H54 (cell line): ENCODE data around the gene HSPG2.
"Not testable (repeated sequence)": the region's sequence is repeated elsewhere in the genome, so short reads cannot be mapped to it uniquely, and the experiment has no call there.

Source experiments
- DNase-seq: peaks from one replicate; pipeline ENCODE4 v3.0.0; 2011; ENCODE audit warnings: low spot score, mixed read lengths; ENCODE audit not compliant: insufficient read length
- FAIRE-seq: peaks from 3 replicates; lab custom pipeline; 2011; peaks lifted over from hg19 to GRCh38; lab: Jason Lieb, UNC
- POLR2A ChIP-seq: IDR thresholded peaks from 2 replicates; pipeline ENCODE4 v1.6.1; 2011; ENCODE audit warnings: low read depth, mild to moderate bottlenecking, low read length

HSPG2 gene

DNA sequence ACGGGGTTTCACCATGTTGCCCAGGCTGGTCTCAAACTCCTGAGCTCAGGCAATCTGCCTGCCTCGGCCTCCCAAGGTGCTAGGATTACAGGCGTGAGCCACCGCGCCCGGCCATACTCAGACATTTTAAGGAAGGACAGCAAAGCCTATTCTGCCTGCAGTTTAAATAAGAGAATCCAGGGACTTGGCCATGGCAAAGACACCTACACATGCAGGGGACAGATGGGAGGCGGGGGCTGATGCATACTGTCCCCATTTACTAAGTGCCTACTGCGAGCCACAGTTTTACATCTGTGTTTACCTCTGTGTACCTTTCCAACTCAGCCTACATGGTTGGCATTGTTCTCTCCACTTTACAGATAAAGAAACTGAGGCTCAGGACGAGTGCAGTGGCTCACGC, 99.6 kb downstream of the HSPG2 start:
- DNase-seq (no peak), FAIRE-seq (no peak)
- TF ChIP-seq POLR2A: no peak

DNA sequence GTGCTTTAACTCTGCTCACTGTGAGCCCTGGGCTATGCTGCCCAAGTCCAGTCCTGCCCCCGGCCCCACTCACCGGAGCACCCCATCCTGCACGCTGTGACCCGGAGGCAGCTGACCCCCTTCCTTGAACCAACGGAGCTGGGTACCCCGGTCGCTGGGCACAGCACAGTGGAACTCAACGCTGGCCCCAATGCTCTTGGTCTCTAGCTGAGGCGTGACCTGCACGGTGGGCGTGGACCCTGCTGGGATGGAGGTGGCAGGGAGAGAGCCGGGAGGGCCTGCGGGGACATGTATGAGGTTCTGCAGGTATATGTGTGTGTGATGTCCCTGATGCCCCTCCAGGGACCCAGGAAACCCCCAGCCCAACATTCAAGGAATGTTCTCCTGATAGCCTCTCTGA, 100.4 kb downstream of the HSPG2 start:
- FAIRE-seq (no peak), DNase-seq (no peak)
- TF ChIP-seq POLR2A: no peak

DNA sequence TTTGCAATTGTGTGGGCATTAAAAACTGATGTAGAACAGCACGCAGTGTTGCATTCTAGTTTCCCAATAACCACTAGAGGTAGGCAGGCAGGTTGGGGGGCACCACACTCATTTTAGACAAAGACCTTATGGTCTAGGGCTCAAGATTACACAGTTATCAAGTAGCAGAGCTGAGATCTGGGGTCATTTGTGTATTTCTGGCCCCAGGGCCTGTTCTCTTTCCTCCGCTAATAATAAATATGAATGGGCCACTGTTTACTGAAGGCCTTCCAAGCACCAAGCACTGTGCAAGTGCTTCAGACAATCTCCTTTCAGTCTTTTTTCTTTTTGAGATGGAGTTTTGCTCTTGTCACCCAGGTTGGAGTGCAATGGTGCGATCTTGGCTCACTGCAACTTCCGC, 101.1 kb downstream of the HSPG2 start:
- TF ChIP-seq POLR2A: no peak
- FAIRE-seq: no peak
- no peak for DNase-seq

DNA sequence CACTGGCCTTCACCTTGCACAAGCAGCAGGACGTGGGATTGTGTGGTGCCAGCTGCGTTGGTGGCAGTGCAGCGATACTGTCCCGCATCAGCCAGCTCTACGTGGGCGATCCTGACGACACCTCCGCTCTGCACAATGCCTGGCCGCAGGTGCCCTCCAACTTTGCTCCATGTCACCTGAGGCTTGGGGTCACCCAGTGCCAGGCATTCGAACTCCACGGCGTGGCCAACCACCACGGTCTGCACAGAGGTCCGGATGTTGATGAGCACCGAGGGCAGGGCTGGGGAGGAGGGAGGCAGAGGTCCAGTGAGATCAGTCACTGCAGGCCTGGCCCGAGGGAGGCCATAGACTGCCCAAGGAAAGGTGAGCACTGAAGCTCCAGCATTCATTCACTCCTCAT, 102.4 kb downstream of the HSPG2 start:
- TF ChIP-seq POLR2A: no peak
- no peak for FAIRE-seq
- no peak for DNase-seq

DNA sequence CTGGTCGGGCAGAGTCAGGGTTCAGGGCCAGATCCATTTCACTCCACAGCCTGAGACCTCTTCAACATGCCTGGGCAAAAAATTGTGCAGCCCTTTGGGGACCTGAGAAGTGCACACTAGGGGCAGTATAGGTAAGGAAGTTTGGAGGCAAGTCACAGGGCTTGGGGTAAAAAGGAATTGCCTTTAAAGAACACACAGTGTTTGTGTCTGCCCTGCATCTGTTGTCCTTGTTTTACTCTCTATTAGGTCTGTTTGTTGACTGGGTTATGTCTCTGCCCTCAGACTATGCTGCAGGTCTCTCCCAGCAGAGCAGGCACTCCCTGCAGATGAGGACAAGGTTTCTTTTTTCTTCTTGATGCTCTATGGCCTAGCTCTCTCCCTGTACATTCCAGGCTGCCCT, 103.0 kb downstream of the HSPG2 start:
- no peak for TF ChIP-seq POLR2A
- DNase-seq (no peak), FAIRE-seq (no peak)

DNA sequence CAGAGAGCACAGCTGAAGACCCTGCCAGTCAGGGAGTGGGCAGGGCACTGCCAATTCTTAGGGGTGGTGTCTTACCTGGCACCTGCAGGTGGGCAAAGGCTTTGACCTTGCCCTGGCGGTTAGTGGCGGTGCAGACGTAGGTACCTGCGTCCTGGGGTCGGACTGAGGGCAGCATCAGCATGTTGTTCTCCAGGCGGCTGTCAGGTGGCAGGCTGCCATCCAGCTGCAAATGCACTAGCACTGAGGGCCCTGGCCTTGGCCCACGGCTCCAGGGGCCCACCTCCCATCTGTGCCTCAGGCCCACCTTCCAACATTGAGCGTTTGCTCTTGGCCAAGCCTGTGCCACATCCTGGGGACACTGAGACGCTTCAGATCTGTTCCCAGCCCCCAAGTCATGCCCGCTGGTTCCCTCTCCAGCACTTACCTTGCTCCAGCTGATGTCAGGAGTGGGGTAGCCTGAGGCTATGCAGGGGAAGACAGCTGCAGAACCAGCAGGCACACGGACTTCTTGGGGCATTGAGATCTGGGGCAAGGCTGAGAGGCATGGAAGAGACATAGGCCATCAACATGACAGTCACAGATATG, 103.6 kb downstream of the HSPG2 start:
- DNase-seq: no peak
- FAIRE-seq: no peak
- no peak for TF ChIP-seq POLR2A

DNA sequence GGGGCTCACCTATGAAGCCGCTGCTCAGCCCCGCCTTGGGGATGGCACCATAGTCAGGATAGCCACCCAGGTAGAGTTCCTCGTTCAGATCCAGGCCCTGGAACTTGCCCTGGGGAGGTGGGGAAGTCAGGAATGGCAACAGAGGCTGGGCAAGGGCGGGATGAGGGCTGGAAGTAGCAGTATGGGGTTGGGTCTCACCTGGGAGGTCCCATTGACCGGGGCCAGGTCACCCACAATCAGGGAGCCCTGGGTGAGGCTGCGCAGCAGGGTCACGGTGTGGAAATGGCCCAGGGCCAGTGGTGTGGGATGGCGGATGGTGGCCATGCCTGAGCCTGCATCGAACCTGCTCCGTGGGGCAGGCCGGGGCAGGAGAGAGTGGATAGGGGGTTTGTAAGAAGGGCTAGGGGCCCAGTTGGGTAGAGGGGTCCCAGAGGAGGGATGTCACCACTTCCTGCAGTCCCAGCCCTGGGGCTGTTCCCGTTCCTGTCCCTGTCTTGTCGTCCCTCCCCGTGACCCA, 105.6 kb downstream of the HSPG2 start:
- no peak for DNase-seq
- FAIRE-seq: no peak
- no peak for TF ChIP-seq POLR2A

DNA sequence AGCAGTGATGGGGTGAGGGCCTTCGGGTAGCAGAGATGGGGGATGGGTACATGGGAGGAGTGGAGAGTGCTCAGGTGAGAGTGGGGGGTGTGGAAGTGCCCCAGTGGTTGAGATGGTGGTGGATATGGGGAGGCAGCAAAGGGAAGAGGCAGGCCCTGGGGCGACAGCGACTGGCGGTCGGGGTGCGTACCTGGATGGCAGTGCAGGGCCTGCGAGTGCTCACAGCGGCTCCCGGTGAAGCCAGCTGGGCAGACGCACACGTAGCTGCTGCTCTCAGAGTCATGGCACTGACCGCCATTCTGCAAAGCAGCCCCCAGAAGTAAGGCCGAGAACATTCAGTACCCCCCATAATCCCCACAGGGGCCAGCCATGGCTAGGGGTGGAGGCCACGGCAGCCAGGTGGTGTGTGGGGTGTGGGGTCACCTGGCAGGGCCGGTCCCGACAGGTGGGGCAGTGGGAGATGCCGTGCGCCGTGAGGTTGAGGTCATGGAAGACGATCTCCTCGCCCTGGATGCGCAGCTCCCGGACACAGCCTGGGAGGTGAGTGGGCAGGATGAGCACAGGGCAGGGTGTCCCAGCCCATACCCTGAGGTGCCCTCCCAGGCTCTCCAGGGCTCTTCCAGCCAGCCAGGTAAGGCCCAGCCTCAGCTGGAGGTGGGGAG, 106.2 kb downstream of the HSPG2 start:
- DNase-seq (no peak), FAIRE-seq (no peak)
- TF ChIP-seq POLR2A: no peak

DNA sequence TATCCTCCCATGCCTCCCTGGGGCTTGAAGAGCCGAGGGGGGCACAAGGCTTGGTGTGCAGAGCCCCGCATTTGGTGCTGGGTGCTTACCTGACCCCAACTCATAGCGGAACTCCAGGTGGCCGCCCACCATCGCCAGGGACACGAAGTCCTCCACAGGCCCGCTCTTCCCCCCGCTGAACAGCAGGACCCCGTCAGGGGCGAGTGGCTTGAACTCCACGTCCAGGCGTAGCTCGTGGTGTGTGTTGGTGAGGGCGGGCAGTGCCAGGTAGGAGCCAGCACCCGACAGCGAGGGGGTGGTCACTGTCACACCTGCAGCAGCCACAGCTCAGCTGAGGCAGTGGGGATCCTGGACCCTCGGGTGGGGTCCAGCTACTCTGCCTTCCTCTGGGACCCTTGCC, 107.8 kb downstream of the HSPG2 start:
- DNase-seq: no peak
- TF ChIP-seq POLR2A: no peak
- FAIRE-seq: no peak

DNA sequence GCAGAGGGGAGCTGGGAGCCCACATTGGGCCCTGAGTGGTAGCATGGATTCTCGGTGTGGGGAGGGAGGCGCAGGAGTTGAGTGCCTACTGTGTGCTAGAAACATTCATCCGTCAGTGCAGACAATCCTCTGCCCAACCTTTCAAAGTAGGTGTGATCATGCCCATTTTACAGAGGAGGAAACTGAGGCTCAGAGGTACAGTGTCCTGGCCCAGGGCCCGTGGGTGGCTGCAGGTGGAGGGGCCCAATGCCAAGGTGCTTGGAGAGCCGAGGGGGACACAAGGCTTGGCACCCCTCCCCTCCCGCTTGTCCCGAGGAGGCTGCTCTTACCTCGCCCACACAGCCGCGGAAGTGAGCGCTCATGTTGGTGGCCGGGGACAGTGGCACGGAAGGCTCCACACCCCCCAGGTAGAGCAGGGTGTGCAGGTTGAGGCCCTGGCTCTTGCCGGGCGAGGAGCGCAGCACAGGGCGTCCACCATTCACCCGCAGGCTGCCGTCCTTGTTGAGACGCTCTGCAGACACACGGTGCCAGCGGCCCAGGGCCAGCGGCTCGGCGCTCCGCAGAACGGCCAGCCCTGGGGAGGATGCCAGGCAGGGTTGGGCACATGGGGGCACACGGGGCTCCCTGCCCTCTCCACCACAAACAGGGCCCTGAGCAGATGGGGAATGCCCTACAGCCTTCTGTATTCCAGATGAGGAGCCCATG, 108.5 kb downstream of the HSPG2 start:
- no peak for TF ChIP-seq POLR2A
- no peak for FAIRE-seq
- no peak for DNase-seq

DNA sequence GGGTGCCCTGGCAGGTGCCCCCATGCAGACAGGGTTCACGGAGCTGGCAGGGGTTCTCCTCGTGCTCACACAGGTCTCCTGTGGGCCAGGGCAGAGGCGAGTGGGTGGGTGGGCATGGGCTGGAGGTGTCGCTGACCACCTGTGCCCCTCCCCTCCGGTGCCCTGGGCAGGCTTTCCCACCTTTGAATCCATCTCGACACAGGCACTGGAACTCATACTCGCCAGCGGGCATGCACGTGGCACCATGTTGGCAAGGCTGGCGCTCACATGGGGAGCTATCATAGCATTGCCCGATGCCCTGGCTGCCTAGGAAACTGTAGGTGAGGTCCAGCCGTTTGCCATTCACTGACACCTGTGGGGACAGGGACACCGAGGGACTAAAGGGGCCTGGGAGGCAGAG, 109.0 kb downstream of the HSPG2 start:
- FAIRE-seq: no peak
- no peak for DNase-seq

DNA sequence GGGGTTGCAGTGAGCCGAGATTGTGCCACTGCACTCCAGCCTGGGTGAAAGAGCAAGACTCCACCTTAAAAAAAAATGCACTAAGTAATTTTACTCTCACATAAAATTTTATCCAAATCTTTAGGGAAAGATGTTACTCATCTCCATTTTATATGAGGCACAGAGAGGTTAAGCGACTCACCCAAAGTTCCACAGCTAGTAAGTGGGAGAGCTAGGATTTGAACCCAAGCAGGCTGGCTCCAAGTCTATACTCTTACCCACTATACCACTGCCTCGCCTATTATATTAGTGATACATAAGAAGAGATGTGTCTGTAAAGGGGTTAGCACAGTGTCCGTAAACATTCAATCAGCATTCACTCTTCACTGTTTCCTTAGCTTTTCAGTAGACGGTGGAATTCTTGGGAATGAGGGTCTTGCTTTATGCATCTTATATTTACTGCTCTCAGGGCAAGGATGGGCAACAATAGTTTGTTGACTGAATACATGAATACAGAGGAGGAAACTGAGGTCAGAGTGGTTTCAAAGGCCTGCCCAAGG, 109.9 kb downstream of the HSPG2 start:
- TF ChIP-seq POLR2A: no peak
- FAIRE-seq: no peak
- DNase-seq: no peak

More for the DNA sequence above, 109.0 kb downstream of the HSPG2 start:
- no peak for TF ChIP-seq POLR2A

DNA sequence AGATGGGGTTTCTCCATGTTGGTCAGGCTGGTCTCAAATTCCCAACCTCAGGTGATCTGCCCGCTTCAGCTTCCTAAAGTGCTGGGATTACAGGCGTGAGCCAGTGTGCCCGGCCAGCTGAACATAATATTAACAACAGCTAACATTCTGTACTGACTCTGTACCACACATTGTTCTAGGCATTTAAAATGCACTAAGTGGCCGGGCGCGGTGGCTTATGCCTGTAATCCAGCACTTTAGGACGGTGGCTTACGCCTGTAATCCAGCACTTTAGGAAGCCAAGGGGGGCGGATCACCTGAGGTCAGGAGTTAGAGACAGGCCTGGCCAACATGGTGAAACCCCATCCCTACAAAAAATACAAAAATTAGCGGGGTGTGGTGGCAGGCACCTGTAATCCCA, 110.4 kb downstream of the HSPG2 start:
- DNase-seq, FAIRE-seq: not testable (repeated sequence)

DNA sequence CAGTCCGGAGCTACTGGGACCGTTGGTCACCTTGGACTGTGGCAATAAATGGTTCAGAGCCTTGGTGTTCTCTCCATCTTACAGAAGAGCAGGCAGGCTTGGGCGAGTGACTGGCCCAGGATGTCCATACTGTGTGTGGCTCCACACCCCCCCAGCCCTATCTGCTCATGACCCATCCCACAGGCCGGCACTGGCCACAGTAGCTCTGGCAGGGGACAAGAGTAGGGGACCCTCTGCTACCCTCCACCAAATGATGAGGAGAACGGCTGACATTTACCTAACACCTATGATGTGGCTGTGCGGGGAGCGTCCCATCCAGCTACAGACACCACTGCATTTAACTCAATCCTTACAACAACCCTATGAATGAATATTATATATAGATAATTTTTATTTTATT, 111.7 kb downstream of the HSPG2 start:
- DNase-seq (no peak), FAIRE-seq (no peak)
- no peak for TF ChIP-seq POLR2A
